Activated naive CD8-positive, alpha-beta T cell treated with anti-CD3 and anti-CD28 coated beads for 36 hours (primary cell): ENCODE data around the gene ATP6V0E2. TPM values are rescaled to one million over a fixed set of nuclear protein-coding genes. Genes with fewer than 3 reads are reported as not detected.

Source experiments
- DNase-seq: peaks from one replicate; pipeline ENCODE4 v3.0.0; 2021
- H3K27ac Mint-ChIP-seq: one replicate; pipeline ENCODE4 v1.8.0; 2022; ENCODE audit warnings: mild to moderate bottlenecking, moderate library complexity, mixed read lengths
- H3K27me3 Mint-ChIP-seq: one replicate; pipeline ENCODE4 v1.8.0; 2022; ENCODE audit warnings: mild to moderate bottlenecking, mixed read lengths
- H3K36me3 Mint-ChIP-seq: one replicate; pipeline ENCODE4 v1.8.0; 2021; ENCODE audit warnings: mild to moderate bottlenecking, mixed read lengths
- H3K4me1 Mint-ChIP-seq: one replicate; pipeline ENCODE4 v1.8.0; 2021; ENCODE audit warnings: mixed read lengths
- H3K4me3 Mint-ChIP-seq: one replicate; pipeline ENCODE4 v1.8.0; 2022; ENCODE audit warnings: mild to moderate bottlenecking, moderate library complexity, mixed read lengths
- H3K9me3 Mint-ChIP-seq: one replicate; pipeline ENCODE4 v1.8.0; 2022; ENCODE audit warnings: mixed read lengths
- total RNA-seq, 2 experiments: library from RNA; stranded (reverse); gene quantifications; one replicate each; pipeline ENCODE4 v1.2.3, GENCODE V29; 2021

The ATP6V0E2 gene
- total RNA-seq, 2 experiments from 2014 or later: 59.2 to 64.0 TPM

GRCh38 chr7:149875396-149875795 lies 1.6 kb downstream of the ATP6V0E2 start:
- Mint-ChIP-seq H3K36me3 (peaks cover 39% of the 10 kb centered on the region), H3K27me3 (no peaks in the 10 kb centered on the region), H3K27ac (no peak overlapping the region), H3K9me3 (no peaks in the 10 kb centered on the region), H3K4me1 (peaks cover 50% of the 10 kb centered on the region), H3K4me3 (peak overlapping the region; percentile 89)
- no peak for DNase-seq

DNA sequence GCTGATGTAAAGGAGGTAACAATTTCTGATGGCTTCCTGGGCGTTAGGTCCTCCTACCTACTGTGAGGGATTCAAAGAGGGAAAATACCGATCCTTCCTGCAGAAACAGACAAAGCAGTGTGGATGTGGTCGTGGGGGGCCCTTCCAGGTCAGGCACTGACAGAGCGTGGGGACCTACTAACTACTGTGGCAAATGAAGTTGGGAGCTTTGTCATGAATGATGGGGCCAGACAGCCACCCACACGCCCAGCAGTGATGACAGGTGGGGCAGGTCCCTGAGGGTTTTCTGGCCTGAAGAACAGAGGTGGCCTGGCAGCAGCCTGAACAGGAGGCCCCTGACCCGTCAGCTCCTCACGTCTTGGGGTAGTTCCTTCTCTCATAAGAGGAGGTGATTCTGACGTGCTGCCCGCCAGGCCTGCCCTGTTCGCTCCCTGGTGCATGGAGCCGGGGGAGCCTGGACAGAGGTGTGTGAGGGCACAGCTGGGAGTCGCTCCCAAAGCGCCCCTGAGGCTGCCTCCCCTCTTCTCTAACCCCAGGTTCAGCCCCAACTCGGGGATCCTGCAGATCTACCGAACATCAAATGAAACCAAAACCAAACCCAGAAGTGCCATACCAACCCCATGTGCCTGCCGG lies 4.2 kb downstream of the ATP6V0E2 start:
- H3K4me1 Mint-ChIP-seq: peaks cover 27% of the 10 kb centered on the region
- H3K36me3 Mint-ChIP-seq: peaks cover 20% of the 10 kb centered on the region
- no peaks in the 10 kb centered on the region for H3K9me3 Mint-ChIP-seq
- no peak overlapping the region for H3K4me3 Mint-ChIP-seq
- H3K27ac Mint-ChIP-seq: peak overlapping the region; percentile 51
- H3K27me3 Mint-ChIP-seq: no peaks in the 10 kb centered on the region
- no peak for DNase-seq

- no peaks in the 10 kb centered on the region for H3K27me3 Mint-ChIP-seq
- peaks cover 20% of the 10 kb centered on the region for H3K36me3 Mint-ChIP-seq
- DNase-seq: no peak
- H3K4me1 Mint-ChIP-seq: peaks cover 32% of the 10 kb centered on the region
- no peak overlapping the region for H3K4me3 Mint-ChIP-seq
- no peaks in the 10 kb centered on the region for H3K9me3 Mint-ChIP-seq
- H3K27ac Mint-ChIP-seq: peak overlapping the region; percentile 51
These were observed 4.8 kb downstream of the ATP6V0E2 start for GRCh38 chr7:149878523-149878921.

GRCh38 chr7:149879271-149879743 lies 5.5 kb downstream of the ATP6V0E2 start:
- Mint-ChIP-seq H3K27ac (no peak overlapping the region), H3K9me3 (no peaks in the 10 kb centered on the region), H3K27me3 (no peaks in the 10 kb centered on the region), H3K4me3 (no peak overlapping the region), H3K4me1 (peaks cover 37% of the 10 kb centered on the region), H3K36me3 (peaks cover 23% of the 10 kb centered on the region)
- DNase-seq: no peak

GRCh38 chr7:149879766-149880637 lies 6.2 kb downstream of the ATP6V0E2 start:
- DNase-seq: no peak
- Mint-ChIP-seq H3K36me3 (peaks cover 23% of the 10 kb centered on the region), H3K4me1 (peaks cover 32% of the 10 kb centered on the region), H3K27me3 (no peaks in the 10 kb centered on the region), H3K9me3 (no peaks in the 10 kb centered on the region), H3K4me3 (no peak overlapping the region), H3K27ac (no peak overlapping the region)

- Mint-ChIP-seq H3K27me3 (no peaks in the 10 kb centered on the region), H3K4me3 (no peak overlapping the region), H3K4me1 (peaks cover 24% of the 10 kb centered on the region), H3K27ac (no peak overlapping the region), H3K9me3 (no peaks in the 10 kb centered on the region), H3K36me3 (peaks cover 18% of the 10 kb centered on the region)
- DNase-seq: no peak
These were observed 7.0 kb downstream of the ATP6V0E2 start for GRCh38 chr7:149880638-149881311.

DNA sequence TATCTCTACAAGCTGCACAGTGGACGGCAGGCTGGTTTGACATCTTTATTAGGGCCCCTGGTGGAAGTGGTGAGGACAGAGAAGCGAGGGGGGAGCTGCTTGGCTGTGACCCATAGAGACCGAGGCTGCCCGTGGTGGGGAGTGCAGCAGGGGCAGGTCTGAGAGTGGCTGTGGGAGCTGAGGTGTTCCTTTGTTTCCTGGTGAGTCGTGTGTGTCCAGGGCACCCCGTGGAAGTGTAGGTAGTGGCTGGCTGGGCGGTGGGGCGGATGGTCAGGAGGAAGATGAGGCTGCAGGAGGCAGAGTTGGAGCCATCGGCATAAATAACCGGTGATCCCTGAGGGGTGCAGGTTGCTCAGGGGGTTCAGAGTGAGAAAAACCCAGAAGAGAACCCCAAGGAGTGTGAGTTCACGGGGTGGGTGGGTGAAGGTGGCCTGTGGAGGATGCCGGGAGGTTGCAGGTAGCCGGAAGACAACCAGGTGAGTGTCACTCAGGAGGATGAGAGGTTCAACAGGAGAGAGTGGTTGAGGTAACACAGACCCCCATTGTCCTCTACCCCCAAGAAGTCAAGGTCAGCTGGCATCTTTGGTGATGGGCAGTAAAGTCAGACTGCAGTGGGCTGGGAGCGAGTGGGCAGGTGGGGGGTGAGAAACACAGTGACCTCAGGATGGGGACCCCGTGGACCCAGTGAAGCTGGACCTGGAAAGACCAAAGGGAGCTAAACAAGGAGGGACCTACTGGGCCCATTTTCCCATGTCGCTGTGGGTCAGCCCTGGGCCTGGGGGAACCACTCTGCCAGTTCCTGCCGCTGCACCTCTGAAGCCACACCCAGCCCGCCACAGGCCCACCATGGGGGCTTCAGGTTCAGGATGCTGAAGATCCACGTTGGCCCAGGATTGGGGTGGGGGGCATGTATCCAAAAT lies 7.8 kb downstream of the ATP6V0E2 start:
- no peaks in the 10 kb centered on the region for H3K27me3 Mint-ChIP-seq
- no peak overlapping the region for H3K27ac Mint-ChIP-seq
- peaks cover 19% of the 10 kb centered on the region for H3K4me1 Mint-ChIP-seq
- no peak overlapping the region for H3K4me3 Mint-ChIP-seq
- peaks cover 13% of the 10 kb centered on the region for H3K36me3 Mint-ChIP-seq
- no peak for DNase-seq
- no peaks in the 10 kb centered on the region for H3K9me3 Mint-ChIP-seq

DNA sequence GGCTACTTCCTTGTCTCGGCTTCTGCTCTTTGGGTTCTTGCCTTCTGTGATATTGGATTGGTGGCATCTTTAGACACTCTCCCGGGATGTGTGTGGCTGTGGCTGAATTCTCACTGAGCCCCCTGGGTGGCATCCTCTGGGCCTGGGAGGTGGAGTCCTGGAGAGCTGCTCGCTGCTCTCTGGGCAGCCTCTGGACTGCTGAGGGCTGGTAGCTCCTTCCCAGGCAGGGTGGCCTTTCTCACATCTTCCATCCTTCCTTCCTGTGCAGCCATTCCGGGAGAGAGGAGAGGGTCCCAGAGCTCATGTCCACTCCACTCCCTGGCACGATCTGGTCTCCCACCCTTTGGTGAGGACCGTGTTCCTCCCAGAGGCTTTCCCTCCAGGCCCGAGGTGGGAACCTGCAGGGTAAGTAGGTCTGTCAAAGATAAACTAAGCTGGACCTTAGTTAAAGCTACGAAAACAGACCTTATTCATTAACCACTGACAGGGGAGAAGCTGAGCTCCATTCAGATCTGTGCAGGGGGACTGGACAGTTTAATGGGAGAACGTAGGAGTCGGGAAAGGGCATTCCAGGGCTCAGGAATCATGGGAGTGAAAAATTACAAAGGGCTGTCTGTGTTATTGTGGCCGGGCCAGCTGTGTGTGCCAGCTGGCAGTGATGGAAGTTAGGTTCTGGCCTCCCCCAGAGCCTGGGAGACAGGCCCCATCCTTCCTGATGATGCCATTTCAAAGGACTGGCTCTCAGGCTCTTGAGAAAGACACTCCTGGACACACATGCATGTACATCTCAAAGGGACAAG lies 8.7 kb downstream of the ATP6V0E2 start:
- Mint-ChIP-seq H3K4me1 (peaks cover 16% of the 10 kb centered on the region), H3K27ac (peak overlapping the region; percentile 22), H3K27me3 (no peaks in the 10 kb centered on the region), H3K36me3 (peaks cover 9% of the 10 kb centered on the region), H3K9me3 (no peaks in the 10 kb centered on the region), H3K4me3 (no peak overlapping the region)
- no peak for DNase-seq

DNA sequence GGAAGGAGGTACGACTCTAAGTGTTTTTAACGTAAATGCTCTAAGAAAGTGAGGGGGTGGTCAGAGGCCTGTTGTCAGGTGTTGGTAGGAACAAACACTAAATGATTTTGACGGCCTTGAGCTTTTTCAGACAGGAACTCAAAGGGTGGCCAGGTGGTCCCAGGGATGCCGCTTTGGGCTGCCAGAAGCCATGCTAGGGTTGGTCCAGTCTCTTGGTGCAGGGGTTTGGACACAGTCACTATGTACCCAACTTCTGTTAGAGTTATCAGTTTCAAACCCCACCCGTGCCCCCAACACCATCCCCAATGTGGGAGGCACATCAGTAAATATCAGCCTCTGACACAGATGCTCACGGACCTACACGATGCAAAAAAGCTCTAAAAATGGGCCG lies 9.3 kb downstream of the ATP6V0E2 start:
- H3K4me3 Mint-ChIP-seq: no peak overlapping the region
- peaks cover 13% of the 10 kb centered on the region for H3K4me1 Mint-ChIP-seq
- no peak for DNase-seq
- H3K27ac Mint-ChIP-seq: no peak overlapping the region
- no peaks in the 10 kb centered on the region for H3K9me3 Mint-ChIP-seq
- H3K27me3 Mint-ChIP-seq: no peaks in the 10 kb centered on the region
- peaks cover 6% of the 10 kb centered on the region for H3K36me3 Mint-ChIP-seq

DNA sequence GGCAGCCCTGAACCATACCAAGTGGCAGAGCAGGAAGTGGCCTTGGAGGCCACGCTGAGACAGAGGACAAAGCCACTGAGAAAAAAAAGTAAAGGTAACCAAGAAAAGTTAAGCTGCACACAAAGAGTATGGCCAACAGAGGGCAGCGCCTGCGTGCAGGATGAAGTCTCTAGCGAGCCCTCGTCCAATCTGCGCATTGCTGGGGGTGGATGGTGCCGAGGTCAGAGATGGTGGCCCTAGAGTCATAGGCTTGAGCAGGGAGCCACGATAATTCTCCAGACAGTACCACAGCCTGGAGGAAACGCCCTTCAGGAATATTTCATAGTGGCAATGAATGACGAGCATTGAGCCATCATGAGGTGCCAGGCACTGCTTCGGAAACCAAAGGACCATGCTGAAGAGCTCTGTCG lies 9.7 kb downstream of the ATP6V0E2 start:
- Mint-ChIP-seq H3K36me3 (peaks cover 4% of the 10 kb centered on the region), H3K4me1 (peaks cover 10% of the 10 kb centered on the region), H3K27me3 (no peaks in the 10 kb centered on the region), H3K9me3 (no peaks in the 10 kb centered on the region), H3K4me3 (no peak overlapping the region), H3K27ac (no peak overlapping the region)
- peak; percentile 62 for DNase-seq

DNA sequence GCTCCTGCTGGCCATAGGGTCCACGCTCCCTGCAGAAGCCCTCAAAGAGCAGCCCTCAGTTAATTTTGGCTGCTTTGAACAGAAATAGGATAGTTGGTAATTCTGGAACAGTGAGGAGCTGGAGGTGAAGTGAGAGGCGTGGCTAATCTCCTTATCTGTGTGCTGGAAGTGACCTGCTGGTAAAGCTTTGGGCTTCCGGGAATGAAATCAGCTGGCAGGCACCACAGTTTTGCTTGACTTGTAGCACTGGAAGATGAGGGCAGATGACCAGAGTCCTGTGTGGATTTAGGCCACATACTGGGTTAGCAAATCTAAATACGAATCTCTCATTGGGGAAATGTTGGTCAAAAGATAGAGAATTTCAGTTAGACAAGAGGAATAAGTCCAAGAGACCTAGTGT lies 10.2 kb downstream of the ATP6V0E2 start:
- H3K4me3 Mint-ChIP-seq: no peak overlapping the region
- H3K4me1 Mint-ChIP-seq: peaks cover 10% of the 10 kb centered on the region
- DNase-seq: no peak
- H3K27me3 Mint-ChIP-seq: no peaks in the 10 kb centered on the region
- H3K9me3 Mint-ChIP-seq: no peaks in the 10 kb centered on the region
- peaks cover 6% of the 10 kb centered on the region for H3K36me3 Mint-ChIP-seq
- H3K27ac Mint-ChIP-seq: no peak overlapping the region

DNA sequence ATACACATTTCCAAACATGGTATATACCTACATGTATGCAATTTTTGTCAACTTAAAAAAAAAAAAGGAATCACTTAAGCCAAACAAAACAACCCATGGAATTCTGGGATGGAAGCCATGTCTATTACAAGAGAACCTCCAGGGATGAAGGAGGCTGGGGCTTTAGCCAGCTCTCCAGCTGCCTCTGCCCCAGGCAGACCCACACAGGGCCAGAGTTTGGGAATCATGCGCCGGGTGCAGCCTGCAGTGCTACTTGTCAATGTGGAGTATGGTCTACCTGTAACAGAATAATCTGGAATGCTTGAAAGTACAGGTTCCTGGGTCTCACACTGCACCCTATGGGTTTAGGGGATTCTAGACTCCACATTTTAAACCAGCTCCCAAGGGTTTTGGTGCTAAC lies 10.8 kb downstream of the ATP6V0E2 start:
- Mint-ChIP-seq H3K27ac (no peak overlapping the region), H3K9me3 (no peaks in the 10 kb centered on the region), H3K36me3 (peaks cover 6% of the 10 kb centered on the region), H3K4me3 (no peak overlapping the region), H3K4me1 (peaks cover 10% of the 10 kb centered on the region), H3K27me3 (no peaks in the 10 kb centered on the region)
- no peak for DNase-seq

DNA sequence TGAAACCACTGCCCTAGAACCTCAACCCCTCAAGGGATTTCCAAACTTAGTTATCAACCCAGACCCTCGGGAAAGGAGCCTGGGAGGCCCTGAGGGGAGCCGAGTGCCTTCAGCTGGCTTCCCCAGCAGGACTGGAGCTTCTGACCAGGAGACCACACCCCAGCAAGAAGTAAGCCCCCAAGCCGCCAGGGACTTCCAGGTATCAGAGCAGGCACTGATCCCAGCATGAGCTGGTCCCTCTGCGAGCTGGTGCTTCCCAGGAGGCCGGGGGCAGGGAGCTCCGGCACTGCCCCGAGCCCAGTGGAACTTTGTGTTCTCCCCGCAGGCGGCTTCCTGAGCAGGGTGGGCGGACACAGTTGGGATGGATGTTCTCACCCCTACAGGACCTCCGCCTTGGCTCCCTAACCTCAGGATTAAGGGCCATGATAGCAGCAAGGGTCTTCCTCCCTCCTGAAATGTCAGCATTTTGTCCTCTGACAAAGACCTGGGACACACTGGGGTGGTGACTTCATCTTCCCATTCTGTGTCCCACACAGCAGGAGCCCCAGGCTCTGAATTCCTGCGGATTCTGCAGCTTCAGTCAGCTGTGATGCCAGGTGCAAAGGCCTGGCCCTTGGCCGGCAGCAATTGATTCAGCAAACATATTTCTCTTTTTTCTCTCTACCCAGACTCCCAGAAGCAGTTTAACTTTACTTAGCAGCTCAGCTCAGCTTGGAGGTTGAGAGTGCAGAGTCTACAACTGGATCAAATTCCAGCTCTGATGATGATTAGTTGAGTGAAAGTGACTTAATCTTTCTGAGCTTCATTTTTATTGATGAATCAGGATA lies 11.6 kb downstream of the ATP6V0E2 start:
- Mint-ChIP-seq H3K27me3 (no peaks in the 10 kb centered on the region), H3K27ac (no peak overlapping the region), H3K4me1 (peaks cover 10% of the 10 kb centered on the region), H3K4me3 (no peak overlapping the region), H3K36me3 (peaks cover 6% of the 10 kb centered on the region), H3K9me3 (no peaks in the 10 kb centered on the region)
- DNase-seq: no peak
